C4-2B (cell line): ENCODE measurements around the gene ASAH2B.
"Not testable (repeated sequence)": the region's sequence is repeated elsewhere in the genome, so short reads cannot be mapped to it uniquely, and the experiment has no call there.

Experiments
- H3K27ac ChIP-seq: fragments of 450-650 bp; 2 replicates; pipeline ENCODE4 v1.5.1; 2017
- ZFX ChIP-seq: fragments of 450-650 bp; IDR thresholded peaks from 2 replicates; pipeline ENCODE4 v1.6.1; 2017
- TF ChIP-seq, protein P1 (sequence below): fragments of 450-650 bp; conservative IDR thresholded peaks from 2 replicates; pipeline ENCODE4 v1.5.1; 2017; ENCODE audit warnings: mild to moderate bottlenecking

Gene ASAH2B

DNA sequence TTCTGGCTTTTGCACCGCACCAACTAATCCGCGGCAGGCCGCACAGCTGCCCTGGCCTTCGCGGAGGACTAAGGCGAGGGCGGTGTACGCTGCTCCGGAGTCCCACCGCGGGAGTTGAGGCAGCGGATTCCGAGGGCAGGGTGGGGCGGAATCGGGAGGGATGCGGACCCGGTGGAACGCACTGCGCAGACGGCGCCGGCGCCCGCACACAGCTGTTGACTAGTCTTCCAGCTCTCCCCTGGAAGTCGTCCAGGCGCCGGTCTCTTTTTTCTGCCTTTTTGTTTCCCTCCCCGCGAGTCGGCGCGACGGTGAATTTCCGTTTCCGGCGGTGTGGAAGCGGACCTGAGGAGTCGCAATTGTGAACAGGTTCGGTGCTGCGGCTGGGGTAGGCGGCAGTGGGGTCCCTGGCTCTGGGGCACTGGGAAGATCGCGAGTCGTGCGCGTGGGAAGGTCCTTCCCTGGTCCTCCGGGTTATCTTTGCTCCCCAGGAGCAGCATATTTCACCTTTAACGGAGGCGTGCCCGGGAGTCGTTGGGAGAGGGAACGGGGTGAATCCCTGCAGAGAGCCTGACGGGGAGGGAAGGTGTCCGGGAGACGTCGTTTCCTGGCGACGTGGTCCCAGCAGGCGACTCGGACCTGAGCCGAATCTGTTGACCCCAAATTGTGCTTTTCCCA is at the start of gene ASAH2B:
Gene ASAH2B (plus strand): TSS at position 319 of the 675 bp plus-strand sequence. CDS start 5,195 bp downstream, outside the sequence.
- H3K27ac ChIP-seq, result peak within 1 kb of the TSS; percentile 87
- TF ChIP-seq ZFX, result peak; percentile 52; the same call in 1 of the 2 replicates
- TF ChIP-seq, protein P1, sequence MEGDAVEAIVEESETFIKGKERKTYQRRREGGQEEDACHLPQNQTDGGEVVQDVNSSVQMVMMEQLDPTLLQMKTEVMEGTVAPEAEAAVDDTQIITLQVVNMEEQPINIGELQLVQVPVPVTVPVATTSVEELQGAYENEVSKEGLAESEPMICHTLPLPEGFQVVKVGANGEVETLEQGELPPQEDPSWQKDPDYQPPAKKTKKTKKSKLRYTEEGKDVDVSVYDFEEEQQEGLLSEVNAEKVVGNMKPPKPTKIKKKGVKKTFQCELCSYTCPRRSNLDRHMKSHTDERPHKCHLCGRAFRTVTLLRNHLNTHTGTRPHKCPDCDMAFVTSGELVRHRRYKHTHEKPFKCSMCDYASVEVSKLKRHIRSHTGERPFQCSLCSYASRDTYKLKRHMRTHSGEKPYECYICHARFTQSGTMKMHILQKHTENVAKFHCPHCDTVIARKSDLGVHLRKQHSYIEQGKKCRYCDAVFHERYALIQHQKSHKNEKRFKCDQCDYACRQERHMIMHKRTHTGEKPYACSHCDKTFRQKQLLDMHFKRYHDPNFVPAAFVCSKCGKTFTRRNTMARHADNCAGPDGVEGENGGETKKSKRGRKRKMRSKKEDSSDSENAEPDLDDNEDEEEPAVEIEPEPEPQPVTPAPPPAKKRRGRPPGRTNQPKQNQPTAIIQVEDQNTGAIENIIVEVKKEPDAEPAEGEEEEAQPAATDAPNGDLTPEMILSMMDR, result no peak

DNA sequence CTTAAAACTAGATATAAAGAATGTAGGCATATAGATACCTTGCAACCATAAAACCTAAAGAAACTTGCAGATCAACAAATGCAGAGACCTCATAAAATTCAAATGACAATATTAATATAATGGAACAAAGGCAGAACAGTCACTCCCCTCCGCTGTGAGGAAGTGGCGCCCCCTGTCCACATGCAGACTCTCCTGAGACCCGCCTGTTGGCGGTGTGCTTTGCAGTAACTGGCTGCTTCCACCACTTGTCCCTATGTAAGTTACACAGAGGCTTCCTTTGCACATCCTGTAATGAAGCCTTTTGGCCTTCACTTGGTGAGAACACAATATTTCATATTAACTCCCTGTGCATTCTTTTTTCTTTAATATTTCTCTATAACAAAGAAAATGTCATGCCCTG is 41.9 kb upstream of the ASAH2B start:
- not testable (repeated sequence) for H3K27ac ChIP-seq

DNA sequence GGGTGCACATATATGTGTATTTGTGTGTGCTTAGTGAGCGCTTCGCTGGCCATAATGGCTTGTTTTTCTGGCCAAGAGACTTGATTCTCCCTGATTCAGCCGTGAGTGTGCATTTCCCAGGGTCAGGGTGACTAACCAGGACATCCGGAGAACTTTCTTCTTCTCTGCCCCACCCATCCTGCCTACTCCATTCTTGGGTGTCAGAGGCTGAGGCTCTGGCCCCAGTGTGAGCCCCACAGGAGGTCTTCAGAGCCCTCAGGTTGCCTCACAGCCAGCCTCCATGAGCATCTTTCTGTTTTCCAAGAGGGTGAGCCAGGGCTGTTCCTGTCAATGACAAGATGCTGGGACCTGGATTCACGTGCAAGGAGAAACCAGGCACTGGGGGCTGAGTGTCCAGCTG is 37.8 kb upstream of the ASAH2B start:
- H3K27ac ChIP-seq, result not testable (repeated sequence)

DNA sequence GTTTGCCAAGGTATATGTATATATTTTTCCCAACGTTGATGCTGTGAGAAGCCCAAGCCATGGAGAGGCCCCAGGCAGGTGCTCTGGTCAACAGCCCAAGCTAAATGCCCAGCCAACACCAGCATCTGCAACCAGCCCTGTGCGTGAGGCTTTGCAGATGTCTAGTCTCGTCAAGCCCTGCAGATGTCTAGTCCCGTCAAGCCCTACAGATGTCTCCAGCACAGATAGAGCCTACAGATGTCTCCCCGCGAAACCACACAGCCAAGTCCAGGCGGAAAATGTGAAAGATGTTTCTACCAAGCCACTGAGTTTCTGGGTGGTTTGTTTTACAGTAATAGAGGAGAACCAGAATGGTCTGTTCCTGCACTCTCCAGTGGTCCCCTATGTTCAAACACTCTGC is 36.7 kb upstream of the ASAH2B start:
- not testable (repeated sequence) for H3K27ac ChIP-seq

DNA sequence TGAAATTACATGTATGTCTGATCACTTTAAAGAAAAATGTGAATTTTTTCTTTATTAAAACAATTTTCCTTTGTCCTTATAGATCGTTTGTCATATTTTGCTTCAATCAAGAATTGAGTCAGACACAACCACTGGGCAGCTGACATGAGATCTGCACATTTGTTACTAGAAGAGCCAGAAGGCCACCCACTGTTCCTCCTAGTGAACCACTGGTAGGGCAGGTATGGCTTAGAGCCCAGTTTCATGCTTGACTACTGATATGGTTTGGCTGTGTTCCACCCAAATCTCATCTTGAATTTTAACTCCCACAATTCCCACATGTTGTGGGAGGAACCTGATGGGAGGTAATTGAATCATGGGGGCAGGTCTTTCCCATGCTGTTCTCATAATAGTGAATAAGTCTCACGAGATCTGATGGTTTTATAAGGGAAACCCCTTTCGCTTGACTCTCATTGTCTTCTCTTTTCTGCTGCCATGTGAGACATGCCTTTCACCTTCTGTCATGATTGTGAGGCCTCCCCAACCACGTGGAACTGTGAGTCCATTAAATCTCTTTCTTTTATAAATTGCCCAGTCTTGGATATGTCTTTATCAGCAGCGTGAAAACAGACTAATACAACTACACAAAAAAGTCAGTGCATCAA is 35.2 kb upstream of the ASAH2B start:
- not testable (repeated sequence) for H3K27ac ChIP-seq

DNA sequence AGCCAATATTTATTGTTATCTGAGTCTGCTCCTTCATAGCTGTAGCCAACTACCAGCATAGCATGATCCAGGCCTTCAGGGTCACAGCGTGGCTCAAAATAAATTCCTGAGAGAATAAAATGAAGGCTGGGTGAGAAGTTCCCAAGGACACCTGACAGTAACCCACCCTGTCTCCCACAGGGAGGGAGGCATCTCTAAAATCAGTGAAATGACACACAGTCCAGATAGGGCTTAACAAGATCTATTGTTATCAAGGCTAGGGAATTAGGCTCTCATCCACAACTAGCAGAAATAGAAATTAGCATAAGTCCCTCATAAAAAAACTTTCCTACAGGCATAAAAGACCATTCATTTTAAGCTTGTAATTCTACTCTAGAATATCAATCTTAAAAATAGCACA is 33.7 kb upstream of the ASAH2B start:
- H3K27ac ChIP-seq, result not testable (repeated sequence)

DNA sequence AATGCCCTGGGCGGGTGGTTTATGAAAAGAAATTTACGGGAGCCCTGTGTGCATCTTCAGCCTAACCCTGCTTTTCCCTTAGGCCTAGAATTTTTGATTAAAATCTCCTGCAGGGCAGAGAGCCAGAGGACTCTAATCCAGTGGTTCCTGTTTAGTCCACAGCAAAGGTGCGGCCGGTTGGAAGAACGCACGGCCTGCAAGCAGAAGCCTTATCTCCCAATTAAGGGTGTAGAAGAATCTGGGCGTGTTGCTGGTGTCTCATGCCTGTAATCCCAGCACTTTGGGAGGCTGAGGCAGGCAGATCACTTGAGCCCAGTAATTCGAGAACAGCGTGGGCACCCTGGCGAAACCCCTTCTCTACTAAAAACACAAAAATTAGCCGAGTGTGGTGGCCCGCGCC is 29.5 kb upstream of the ASAH2B start:
- not testable (repeated sequence) for H3K27ac ChIP-seq

DNA sequence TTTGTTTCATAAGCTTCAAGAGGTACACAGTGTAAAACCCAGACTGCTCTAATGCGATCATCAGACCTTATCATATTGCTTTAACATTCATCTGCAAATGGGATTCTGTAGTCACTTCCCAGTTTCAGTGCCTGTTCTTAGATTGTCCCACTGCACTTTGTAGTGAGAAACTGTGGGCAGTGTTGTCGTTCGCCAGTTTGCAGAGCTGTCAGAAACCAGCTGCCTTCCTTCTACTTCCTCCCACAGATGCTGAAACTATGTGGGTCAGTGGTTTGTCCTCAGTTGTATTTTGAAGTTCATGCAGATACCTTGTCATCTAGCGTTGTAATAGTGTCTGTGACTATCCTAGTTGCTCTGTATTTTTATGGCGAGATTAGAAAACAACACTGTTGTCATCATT is 15.9 kb upstream of the ASAH2B start:
- not testable (repeated sequence) for H3K27ac ChIP-seq

DNA sequence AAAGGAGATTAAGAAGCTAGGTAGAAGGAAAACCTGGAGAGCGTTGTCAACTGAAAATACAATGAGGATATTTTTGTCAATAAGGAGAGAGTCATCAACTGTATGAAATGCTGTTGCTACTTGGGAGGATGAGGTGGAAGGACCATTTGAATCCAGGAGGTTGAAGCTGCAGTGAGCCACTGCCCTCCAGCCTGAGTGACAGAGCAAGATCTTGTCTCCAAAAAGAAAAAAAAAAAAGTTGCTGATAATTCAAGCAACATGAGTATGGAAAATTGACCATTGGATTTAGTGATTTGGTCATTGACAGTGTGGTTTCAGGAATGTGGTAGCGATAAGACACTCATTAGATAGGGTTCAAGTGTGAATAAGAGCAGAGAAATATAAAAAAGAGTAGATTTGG is 11.6 kb upstream of the ASAH2B start:
- not testable (repeated sequence) for H3K27ac ChIP-seq

DNA sequence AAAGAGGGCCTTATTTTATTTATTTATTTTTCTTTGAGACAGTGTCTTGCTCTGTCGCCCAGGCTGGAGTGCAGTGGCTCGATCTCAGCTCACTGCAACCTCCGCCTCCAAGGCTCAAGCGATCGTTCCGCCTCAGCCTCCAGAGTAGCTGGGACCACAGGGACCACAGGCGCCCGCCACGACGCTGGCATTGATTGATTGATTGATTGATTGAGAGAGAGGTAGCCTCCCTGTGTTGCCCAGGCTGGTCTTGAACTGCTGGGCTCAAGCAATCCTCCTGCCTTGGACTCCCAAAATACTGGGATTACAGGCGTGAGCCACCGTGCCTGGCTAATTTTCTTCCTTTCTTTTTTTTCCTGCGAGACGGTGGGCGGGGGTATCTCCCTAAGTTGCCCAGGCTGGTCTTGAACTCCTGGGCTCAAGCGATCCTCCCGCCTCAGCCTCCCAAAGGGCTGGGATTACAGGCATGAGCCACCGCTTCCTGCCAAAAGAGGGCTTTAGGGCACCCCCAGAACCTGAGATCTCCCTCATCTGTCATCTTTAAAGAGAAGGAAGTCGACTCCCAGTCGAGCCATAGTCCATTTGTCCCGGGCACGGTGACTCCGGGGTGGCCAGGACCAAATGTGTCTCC is 634 bp upstream of the ASAH2B start:
- peak overlapping the region; percentile 87 for H3K27ac ChIP-seq

DNA sequence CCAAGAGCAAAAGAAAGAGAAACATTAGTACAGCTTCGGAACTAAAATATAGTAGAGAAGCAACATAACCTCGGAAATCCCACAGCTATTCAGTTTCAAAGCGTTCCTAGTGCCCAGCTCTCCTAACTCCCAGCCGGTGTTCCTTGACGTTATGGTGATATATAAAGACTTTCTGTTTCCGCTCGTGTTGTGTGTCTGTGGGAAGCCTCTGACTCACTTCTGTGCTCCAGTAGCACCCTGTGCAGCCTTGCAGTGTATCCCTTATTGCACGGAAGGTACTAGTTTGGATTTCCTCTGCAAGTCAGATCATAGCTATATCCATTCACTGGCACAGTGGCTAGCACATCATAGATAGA is 535 bp downstream of the ASAH2B start:
- TF ChIP-seq ZFX, result no peak
- TF ChIP-seq, protein P1, result no peak

DNA sequence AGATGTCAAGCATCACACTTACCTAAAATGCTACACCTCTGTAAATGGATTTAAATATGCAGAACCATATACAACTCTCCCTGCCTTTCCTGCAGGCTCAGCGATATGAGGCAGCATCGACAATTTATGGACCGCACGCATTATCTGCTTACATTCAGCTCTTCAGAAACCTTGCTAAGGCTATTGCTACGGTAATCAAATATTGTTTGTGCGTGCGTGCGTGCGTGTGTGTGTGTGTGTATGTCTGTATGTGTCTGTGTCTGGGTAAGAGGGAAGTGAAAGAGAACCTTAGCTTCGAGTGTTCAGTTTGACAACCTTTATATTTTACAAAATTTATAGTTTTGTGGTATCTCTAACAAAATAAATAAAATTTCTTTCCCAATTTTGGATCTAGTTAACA is 3.1 kb downstream of the ASAH2B start:
- H3K27ac ChIP-seq, result not testable (repeated sequence)

More for the DNA sequence above, 535 bp downstream of the ASAH2B start:
- H3K27ac ChIP-seq, result peak overlapping the region; percentile 87

DNA sequence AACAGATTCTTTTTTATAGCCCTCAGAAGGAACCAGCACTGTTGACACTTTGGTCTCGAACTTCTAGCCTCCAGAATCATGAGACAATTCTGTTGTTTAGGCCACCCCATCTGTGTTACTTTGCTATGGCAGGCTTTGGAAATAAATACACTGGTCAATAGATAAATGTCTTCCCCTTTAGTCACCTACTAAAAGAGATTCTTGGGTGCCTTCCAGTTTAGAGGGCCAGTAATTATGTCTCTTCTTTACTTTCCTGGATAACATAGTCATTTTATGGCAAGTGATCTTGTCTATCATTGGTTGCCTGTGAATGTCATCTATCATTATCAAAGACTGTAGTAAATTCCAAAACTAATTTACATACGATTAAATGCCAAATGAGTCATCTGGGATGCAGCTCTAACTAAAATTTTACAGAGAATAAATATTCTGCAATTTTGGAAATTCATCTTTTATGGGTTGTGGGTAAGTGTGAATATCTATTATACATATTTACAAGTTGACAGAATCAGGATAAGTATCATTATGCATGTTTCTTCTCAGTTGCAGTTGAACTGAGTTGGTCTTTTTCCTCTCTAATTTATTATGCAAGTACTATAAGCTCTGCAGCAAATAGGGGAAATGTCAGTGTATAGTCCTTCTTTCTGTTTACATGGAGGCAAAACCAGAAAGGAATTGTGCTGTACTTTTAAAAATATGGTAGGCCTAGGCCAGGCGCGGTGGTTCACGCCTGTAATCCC is 27.2 kb downstream of the ASAH2B start:
- not testable (repeated sequence) for H3K27ac ChIP-seq

DNA sequence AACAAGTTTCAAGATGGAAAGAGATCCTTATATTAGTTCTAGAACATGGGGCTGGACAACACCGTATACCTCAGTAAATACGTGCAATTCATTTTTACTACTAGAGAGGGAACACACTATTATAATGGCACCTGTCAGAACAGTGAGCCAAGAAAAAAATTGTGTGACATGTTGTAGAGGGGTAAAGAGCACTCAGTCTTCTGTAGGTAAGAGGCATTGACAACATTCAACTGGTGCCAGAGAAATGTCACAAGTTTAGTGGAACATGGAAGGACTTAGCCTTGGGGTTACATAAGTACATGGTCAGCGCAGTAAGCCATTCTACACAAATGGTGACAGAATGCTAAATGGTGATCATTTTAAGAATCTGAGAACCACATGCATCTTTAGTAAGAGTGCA is 32.3 kb downstream of the ASAH2B start:
- not testable (repeated sequence) for H3K27ac ChIP-seq

DNA sequence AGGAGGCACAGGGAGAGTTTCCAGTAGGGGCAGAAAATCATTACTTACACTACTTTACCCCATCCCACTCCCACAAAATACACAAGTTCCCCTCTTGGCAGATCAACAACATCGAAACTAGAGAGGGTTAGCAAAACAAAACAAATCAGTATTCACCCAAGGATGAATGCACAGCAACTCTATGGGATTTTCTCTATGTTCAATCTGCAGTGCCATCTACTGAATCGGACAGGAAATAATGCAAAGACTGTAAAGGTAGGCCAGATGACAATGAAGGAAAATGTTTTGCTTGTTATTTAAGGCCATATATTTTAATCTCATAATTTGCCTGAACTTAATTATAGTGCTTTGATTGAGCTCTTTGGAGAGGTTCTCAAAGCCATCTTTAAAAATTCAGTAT is 35.1 kb downstream of the ASAH2B start:
- H3K27ac ChIP-seq, result not testable (repeated sequence)

DNA sequence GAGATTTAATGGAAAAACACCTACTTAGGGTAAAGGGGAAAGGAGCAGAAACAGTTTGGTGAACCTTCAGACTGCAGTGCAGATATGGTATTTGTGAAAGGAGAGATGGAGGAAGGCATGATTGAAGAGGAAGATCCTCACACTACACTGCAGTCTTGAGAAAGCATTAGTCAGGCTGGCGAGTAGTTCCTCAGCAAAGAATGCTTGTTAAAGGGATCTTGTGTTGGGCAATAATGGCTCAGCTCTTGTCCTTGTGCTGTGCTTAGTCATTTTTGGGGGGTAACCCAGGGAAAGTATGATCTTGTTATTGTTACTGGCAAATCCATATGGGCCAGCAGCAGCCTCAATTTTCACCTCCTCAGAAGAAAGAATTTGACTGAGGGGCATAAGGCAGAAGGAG is 40.3 kb downstream of the ASAH2B start:
- not testable (repeated sequence) for H3K27ac ChIP-seq

DNA sequence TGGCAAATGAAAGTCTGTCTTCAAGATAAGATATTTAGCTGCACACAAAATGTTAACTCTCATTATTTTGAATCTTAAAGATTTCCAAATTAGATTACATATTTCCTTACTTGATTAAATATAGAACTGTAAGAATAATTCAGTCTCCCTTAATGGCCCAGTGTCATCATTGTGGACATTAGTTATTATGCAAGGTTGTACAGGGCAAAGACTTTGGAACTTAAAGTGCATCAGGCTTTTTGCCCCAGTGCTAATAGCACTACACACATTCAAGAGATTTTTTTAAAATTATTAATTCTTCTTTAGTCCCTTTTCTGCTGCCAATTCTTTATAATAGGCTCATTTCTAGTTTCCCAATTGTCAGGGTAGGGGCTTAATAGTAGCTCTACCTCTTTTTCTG is 42.3 kb downstream of the ASAH2B start:
- H3K27ac ChIP-seq, result not testable (repeated sequence)

DNA sequence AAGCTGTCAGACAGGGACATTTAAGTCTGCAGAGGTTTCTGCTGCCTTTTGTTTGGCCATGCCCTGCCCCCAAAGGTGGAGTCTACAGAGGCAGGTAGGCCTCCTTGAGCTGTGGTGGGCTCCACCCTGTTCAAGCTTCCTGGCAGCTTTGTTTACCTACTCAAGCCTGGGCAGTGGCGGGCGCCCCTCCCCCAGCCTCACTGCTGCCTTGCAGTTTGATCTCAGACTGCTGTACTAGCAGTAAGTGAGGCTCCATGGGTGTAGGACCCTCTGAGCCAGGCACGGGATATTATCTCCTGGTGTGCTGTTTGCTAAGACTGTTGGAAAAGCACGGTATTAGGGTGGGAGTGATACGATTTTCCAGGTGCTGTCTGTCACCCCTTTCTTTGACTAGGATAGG is 48.2 kb downstream of the ASAH2B start:
- not testable (repeated sequence) for H3K27ac ChIP-seq
